ENCODE data around the gene PCGF6. TPM values are rescaled to one million over a fixed set of nuclear protein-coding genes. Genes with fewer than 3 reads are reported as not detected.

Gene PCGF6, protein sequence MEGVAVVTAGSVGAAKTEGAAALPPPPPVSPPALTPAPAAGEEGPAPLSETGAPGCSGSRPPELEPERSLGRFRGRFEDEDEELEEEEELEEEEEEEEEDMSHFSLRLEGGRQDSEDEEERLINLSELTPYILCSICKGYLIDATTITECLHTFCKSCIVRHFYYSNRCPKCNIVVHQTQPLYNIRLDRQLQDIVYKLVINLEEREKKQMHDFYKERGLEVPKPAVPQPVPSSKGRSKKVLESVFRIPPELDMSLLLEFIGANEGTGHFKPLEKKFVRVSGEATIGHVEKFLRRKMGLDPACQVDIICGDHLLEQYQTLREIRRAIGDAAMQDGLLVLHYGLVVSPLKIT
- total RNA-seq (2014; rRNA removed) (8.8 and 11.6 TPM in 2 replicates), Bru-seq, nascent RNA (percentile 55 among the genes with signal in this experiment), BruChase-seq, experiment 1, labeled RNA remaining after a 6-hour chase (percentile 56 among the genes with signal in this experiment), BruChase-seq, experiment 2, labeled RNA remaining after a 2-hour chase (percentile 53 among the genes with signal in this experiment)
- long read RNA-seq, transcript PCGF6-202 (10 exons, 2,230 nt), result major isoform, 16 of 19 reads
- long read RNA-seq, partial matches to known transcripts, result 0 of 19 reads
- long read RNA-seq, other reads (novel, unspliced or antisense), result 3 of 19 reads

- TF ChIP-seq CTCF (conservative IDR thresholded peaks at IDR 0.05; ENCODE audit: low read depth, low read length), result no peak
- no peak for TF ChIP-seq EZH2phosphoT487 (IDR thresholded peaks at IDR 0.05; ENCODE audit: borderline replicate concordance, low read length)
- no peak for TF ChIP-seq EZH2 (IDR thresholded peaks at IDR 0.05; ENCODE audit: low read length, unreplicated experiment)
- peak within 1 kb of the TSS; percentile 97 for H3K4me2 ChIP-seq (ENCODE audit: low read length)
- peaks cover 4% of the 10 kb centered on the region; the same call in 1 of the 2 replicates for H3K4me1 ChIP-seq (ENCODE audit: insufficient read depth, low read length)
- no peaks in the 10 kb centered on the region; the same call in 1 of the 2 replicates for H3K36me3 ChIP-seq (ENCODE audit: low read depth, low read length)
- DNase-seq (peak; percentile 71), ATAC-seq (peak; percentile 91)
- peaks cover 28% of the 10 kb centered on the region for H3K79me2 ChIP-seq (ENCODE audit: low read length)
- intact Hi-C loops (cut with micrococcal nuclease), result no loop called here
- no peaks in the 10 kb centered on the region for H3F3A ChIP-seq (ENCODE audit: low read length, unreplicated experiment)
- H3K9ac ChIP-seq (ENCODE audit: low read length), result peak within 1 kb of the TSS; percentile 84
- CTCF ChIA-PET, result no interaction called here
- H3K9me2 ChIP-seq (replicated peaks; ENCODE audit: low read length), result no peaks in the 10 kb centered on the region
- peak within 1 kb of the TSS; percentile 100 for H2AFZ ChIP-seq (ENCODE audit: low read length)
- peak within 1 kb of the TSS; percentile 73 for H3K4me3 ChIP-seq (ENCODE audit: low read length)
- H3K9me3 ChIP-seq (ENCODE audit: low read length), result no peaks in the 10 kb centered on the region
- peak within 1 kb of the TSS; percentile 39; the same call in 1 of the 2 replicates for H3K27ac ChIP-seq (ENCODE audit: low read length)
- H4K20me1 ChIP-seq (ENCODE audit: low read length), result no peaks in the 10 kb centered on the region
- POLR2A ChIA-PET (ENCODE audit: unreplicated experiment), result no interaction called here
- no TSS peak for BruUV-seq (replicated peaks)
- H3K27me3 ChIP-seq (ENCODE audit: low read length), result no peaks in the 10 kb centered on the region
These were observed at the start of gene PCGF6 for GRCh38 chr10:103350517-103351260. TSS of gene PCGF6 (minus strand) at chr10:103351140. CDS start at chr10:103351066, 74 bp downstream.

DNA sequence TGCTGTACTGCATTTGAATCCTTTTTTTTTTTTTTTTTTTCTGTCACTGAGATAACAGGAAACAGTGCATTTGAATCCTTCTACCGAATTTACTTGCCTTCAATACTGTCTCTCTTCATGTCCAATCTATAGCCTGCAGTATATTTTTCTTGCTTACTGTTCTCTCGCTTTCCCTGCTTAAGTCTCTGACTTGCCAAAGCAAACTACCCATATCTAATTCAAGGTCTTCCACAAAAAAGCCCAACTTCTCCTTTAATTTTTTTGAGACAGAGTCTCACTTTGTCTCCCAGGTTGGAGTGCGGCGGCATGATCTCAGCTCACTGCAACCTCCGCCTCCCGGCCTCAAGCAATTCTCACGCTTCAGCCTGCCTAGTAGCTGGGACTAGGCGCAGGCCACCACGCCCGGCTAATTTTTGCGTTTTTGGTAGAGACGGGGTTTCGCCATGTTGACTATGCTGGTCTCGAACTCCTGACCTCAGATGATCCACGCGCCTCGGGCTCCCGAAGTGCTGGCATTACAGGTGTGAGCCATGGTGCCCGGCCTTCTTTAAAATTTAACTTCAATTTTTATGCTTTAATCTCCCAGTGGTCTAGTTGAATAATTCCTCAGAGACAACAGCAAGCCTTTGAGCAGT is 46.4 kb upstream of the PCGF6 start:
- peaks cover 31% of the 10 kb centered on the region for H3K36me3 ChIP-seq (ENCODE audit: low read depth, low read length)
- H3K79me2 ChIP-seq (ENCODE audit: low read length), result peaks cover 73% of the 10 kb centered on the region
- H4K20me1 ChIP-seq (ENCODE audit: low read length), result 0 out of 2 replicates have a peak, but pooled peaks cover 4% of the 10 kb centered on the region
- H3K27me3 ChIP-seq (ENCODE audit: low read length), result no peaks in the 10 kb centered on the region
- no peaks in the 10 kb centered on the region for H3K9me3 ChIP-seq (ENCODE audit: low read length)
- TF ChIP-seq EZH2 (IDR thresholded peaks at IDR 0.05; ENCODE audit: low read length, unreplicated experiment), result no peak
- no peak for TF ChIP-seq EZH2phosphoT487 (IDR thresholded peaks at IDR 0.05; ENCODE audit: borderline replicate concordance, low read length)
- TF ChIP-seq CTCF (conservative IDR thresholded peaks at IDR 0.05; ENCODE audit: low read depth, low read length), result no peak
- H3F3A ChIP-seq (ENCODE audit: low read length, unreplicated experiment), result no peaks in the 10 kb centered on the region
- peak overlapping the region; percentile 93 for H3K4me2 ChIP-seq (ENCODE audit: low read length)
- ChIA-PET CTCF (no interaction called here), POLR2A (ENCODE audit: unreplicated experiment) (interaction anchor here (0.5 to 0.7 kb wide), 4 partner anchors 53 to 627 kb away, joined by 3 to 7 read pairs (median 4); no protein-coding TSS in a partner anchor)
- H3K27ac ChIP-seq (ENCODE audit: low read length), result no peak overlapping the region
- H3K9ac ChIP-seq (ENCODE audit: low read length), result peak overlapping the region; percentile 95
- H2AFZ ChIP-seq (ENCODE audit: low read length), result no peak overlapping the region
- H3K4me3 ChIP-seq (ENCODE audit: low read length), result peak overlapping the region; percentile 92
- BruUV-seq (replicated peaks), result no TSS peak
- intact Hi-C loops (cut with micrococcal nuclease), result no loop called here
- DNase-seq (no peak), ATAC-seq (no peak)
- peaks cover 30% of the 10 kb centered on the region for H3K4me1 ChIP-seq (ENCODE audit: insufficient read depth, low read length)
- no peaks in the 10 kb centered on the region for H3K9me2 ChIP-seq (replicated peaks; ENCODE audit: low read length)
